ENCODE measurements around the gene HTR3E. TPM values are rescaled to one million over a fixed set of nuclear protein-coding genes. Genes with fewer than 3 reads are reported as not detected.
"Not testable (repeated sequence)": the region's sequence is repeated elsewhere in the genome, so short reads cannot be mapped to it uniquely, and the experiment has no call there.

The HTR3E gene
- total RNA-seq, 1 donor from 2014 or later, result not detected

DNA sequence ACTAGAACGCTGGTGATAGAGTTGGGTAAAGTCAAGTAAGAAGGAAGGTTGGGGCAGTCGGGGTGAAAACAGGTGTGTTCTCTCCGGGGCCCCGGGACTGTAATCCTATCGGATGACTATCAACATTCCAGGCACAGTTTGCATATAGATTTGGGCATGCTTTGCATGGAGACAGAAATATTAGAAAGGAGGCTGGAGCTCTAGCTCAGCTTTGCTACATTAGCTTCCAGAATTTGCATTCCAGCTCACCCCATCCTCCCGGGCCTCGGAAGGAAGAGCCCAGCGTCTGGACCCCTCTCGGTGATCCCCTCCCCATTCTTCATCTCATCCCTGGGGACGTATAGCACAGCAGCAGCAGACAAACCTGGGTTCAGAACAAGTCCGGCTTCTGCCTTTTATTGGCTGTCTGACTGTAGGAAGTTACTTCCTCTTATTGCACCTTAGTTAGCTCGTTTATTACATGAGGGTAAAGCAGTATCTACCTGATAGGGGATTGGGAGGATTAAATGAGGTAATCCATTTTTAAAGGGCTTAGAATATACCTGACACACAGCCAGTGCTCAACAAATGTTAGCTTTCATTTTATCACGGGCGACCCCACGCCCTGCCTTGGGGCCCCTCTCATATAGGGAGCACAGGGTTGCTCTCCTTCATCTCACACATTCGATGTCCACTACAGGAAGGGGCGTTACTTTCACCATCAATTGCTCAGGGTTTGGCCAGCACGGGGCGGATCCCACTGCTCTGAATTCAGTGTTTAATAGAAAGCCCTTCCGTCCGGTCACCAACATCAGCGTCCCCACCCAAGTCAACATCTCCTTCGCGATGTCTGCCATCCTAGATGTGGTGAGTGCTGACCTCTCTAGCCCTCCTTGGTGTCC lies 3.2 kb downstream of the HTR3E start:
- intact Hi-C loops (cut with DNase I), result no loop called here
- no peak for DNase-seq (ENCODE audit: low spot score)
- no peak for ATAC-seq

DNA sequence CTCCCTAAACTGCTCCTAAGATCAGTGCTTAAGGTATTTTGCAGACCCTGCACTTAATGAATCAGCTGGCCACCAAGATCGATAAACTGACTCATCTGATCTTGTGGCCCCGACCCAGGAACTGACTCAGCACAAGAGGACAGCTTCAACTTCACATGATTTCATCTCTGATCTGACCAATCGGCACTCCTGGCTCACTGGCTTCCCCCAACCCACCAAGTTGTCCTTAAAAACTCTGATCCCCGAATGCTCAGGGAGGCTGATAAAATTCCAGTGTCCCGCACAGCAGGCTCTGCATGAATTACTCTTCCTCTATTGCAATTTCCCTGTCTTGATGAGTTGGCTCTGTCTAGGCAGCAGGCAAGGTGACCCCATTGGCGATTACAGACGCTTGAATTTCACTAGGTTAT lies 13.5 kb downstream of the HTR3E start:
- DNase-seq (ENCODE audit: low spot score) (no peak), ATAC-seq (no peak)
- intact Hi-C loops (cut with DNase I), result no loop called here

DNA sequence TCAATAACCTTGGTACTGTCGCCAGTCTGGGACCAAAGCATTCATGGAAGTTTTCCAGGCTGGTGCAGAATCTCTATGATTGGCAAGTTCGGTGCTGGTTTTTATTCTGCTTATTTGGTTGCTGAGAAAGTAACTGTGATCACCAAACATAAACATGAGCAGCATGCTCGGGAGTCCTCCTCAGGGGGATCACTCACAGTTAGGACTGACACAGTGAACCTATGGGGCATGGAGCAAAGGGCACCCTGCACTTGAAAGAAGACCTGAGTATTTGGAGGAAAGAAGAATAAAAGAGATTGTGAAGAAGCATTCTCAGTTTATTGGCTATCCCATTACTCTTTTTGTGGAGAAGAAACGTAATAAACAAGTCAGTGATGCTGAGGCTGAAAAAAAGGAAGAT lies 19.2 kb downstream of the HTR3E start:
- no peak for DNase-seq (ENCODE audit: low spot score)
- no peak for ATAC-seq
- intact Hi-C loops (cut with DNase I), result no loop called here

DNA sequence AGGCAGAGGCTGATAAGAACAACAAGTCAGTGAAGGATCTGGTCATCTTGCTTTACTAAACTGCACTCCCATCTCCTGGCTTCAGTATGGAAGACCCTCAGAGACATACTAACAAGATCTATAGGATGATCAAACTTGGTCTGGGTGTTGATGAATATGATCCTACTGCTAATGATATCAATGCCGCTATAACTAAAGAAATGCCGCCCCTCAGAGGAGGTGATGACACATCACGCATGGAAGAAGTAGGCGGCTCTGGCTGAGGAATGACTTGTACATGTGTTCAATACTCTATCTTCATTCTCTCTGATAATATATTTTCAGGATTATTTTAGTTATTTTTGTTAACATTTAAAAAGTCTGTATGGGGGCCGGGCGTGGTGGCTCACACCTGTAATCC lies 20.8 kb downstream of the HTR3E start:
- no peak for DNase-seq (ENCODE audit: low spot score)
- intact Hi-C loops (cut with DNase I), result no loop called here
- ATAC-seq, result no peak

DNA sequence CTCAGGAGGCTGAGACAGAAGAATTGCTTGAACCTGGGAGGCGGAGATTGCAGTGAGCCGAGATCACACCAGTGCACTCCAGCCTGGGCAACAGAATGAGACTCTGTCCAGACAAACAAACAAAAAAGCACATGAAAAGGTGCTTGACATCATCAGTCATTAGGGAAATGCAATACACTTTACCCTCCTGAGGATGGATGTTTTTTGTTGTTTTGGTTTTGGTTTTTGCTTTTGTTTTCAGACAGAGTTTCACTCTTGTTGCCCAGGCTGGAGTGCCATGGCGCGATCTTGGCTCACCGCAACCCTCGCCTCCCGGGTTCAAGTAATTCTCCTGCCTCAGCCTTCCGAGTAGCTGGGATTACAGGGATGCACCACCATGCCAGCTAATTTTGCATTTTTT lies 24.2 kb downstream of the HTR3E start:
- DNase-seq (ENCODE audit: low spot score); intact Hi-C loops (cut with DNase I); ATAC-seq: not testable (repeated sequence)

DNA sequence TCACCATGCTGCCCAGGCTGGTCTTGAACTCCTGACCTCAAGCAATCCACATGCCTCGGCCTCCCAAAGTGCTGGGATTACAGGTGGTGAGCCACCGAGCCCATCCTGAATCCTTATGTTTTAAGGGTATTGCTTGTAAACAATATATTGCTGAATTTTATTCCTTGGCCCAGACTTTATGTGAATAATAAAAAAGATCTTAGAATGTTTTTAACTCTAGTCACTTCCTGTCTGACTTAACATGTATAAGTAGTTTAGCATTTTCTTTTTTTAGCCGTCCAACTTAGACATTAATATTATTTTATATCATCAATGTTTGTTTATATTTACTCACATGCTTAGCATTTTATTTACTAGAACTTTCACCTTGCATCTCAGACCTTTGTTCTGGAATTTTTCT lies 29.1 kb downstream of the HTR3E start:
- intact Hi-C loops (cut with DNase I), result no loop called here
- ATAC-seq (no peak), DNase-seq (ENCODE audit: low spot score) (no peak)

DNA sequence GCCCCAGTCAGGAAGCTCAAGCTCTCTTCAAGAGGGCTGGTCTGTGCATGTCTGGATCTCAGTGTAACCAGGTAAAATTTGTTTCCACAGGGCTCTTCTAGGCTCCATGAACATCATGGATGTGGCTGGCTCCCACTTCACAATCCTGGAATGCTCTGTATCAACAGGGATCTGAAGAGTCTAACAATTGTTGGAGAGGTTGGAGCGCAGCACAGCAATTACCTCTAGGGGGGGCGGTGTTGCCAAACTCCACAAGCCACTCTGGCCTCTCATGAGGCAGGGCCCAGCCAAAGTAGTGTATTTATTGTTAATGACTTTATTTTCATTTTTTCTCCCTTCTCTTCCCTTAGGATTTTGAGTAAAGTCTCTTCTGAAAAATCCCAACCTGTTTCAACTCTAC lies 32.1 kb downstream of the HTR3E start:
- intact Hi-C loops (cut with DNase I), result no loop called here
- DNase-seq (ENCODE audit: low spot score) (no peak), ATAC-seq (peak; percentile 52)

DNA sequence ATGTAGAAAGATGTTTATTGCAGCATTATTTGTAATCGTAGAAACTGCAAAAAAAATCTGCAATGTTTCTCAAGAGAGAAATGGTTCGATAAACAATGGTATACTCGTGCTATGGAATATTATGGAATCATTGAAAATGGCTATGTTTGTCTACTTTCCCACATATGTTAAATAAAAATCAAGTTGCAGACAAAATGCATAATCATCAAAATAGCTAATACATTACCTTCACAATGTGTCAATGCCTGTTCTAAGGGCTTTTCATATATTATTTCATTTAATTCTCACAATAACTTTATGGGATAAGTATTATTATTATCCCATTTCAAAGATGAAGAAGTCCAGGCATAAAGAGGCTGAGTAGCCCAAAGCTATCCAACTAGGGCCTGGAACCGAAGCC lies 36.1 kb downstream of the HTR3E start:
- no peak for DNase-seq (ENCODE audit: low spot score)
- no peak for ATAC-seq
- intact Hi-C loops (cut with DNase I), result loop anchor here (10.0 kb wide), 1 partner anchor 238 kb away; no protein-coding TSS in a partner anchor

DNA sequence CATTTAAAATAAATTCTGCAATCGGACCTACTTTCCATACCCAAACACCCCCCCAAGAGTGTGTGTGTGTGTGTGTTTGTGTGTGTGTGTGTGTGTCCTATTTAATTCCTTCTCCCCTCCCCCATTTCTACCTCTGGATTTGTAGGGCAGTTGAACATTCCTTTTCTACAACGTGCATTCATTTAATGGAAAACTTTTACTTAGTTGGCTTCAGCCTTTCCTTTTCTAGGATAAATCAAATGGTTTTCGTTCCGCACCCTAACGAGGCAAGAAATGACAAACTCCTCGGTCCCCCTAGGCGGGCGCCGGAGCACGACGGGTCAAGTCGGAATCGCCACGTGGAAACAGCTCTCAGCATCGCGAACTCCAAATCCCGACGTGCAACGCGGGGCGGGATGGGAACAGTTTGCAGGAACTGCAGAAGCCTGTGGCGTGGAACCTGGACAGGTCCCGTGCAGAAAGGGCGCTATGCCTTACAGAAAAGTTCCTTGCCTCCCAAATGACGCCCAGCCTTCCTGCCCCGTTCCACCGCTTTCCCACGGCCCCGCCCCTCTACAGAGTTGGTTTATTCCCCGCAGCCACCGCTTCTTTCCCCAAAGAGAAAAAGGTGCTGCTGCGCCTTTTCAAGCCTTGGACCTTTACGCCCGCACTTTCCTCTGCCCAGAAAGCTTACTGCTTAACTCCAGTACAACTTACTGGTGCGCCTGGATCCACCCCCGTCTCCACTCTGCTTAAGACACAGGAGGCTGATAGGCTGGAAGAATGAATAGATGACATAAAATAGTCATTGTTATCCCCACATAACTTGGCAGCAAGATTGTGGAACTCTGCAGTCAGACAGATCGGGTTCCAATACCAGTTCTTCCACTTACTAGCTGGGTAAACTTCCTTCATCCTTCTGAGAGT lies 37.2 kb downstream of the HTR3E start:
- ATAC-seq, result peak; percentile 90
- peak; percentile 87 for DNase-seq (ENCODE audit: low spot score)
- intact Hi-C loops (cut with DNase I), result loop anchor here (10.0 kb wide), 1 partner anchor 239 kb away; no protein-coding TSS in a partner anchor

DNA sequence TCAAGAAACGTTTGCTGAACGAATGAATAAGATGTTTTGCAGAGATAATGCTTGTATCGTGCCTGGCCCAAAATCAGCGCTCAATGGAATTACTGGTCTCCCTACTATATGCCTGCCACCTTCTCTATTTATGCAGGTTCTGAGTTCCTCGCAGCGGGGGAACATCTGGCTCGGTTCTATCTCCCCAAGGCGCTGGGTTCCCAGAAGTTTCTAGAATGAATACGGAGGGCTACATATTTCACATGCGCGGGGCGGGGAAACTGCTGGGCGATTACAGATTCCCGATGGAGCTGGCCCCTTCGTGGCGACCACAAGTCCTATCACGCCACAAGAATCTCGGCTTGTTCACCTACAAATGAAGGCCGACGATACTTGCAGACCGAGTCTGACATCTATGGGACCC lies 37.9 kb downstream of the HTR3E start:
- intact Hi-C loops (cut with DNase I), result loop anchor here (10.0 kb wide), 1 partner anchor 240 kb away; no protein-coding TSS in a partner anchor
- DNase-seq (ENCODE audit: low spot score) (no peak), ATAC-seq (peak; percentile 41)

DNA sequence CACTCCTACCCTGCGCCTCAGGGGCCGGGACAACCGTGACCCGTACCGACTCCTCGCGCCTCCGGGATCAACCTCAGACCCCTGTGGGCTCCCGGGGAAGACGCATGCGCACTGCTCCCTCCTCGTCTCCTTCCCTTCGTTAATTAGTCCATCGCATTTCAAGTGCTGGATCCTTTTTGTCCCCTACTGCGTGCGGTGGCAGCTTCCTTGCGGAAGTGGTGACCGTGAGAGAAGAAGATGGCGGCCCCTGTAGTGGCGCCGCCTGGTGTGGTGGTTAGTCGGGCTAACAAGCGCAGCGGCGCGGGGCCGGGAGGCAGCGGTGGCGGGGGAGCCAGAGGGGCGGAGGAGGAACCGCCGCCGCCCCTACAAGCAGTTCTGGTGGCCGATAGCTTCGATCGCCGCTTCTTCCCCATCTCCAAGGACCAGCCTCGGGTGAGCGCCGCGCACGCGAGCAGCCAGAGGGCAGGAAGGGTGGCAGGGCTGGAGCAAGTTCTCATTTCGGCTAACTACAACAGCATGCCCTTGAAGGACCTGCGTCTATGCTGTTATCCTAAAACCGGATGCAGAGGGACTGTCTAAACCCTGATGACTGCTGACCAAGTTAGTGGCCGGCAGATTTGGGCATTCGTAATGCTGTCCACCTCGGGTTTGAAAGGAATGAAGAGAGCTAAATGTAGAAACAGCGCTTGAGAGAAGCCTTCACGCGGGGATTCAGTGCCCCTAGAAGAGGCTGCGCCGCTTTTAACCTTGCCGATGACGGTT lies 38.5 kb downstream of the HTR3E start, which contains the start of gene EIF2B5:
Gene EIF2B5 (plus strand): TSS at position 210 of the 762 bp plus-strand sequence. CDS start 28 bp downstream, at position 238.
- ATAC-seq (peak; percentile 97), DNase-seq (ENCODE audit: low spot score) (peak; percentile 92)

DNA sequence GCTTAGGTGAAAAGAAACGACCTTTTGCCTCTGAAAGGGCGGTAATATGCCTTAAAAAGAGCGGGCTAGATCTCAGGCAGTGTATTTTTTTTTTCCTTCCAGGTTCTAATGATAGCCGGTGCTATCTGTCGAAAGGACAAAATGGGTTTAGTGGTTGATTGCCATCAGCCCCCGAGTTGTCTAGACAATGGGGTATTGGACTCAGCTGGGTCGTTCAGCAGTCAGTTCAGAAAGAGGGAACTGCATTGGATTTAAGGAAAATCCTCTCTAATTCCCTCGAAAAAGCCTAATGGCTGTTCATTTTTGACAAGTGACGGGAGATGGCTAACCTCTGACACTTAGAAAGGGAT lies 39.0 kb downstream of the HTR3E start:
- intact Hi-C loops (cut with DNase I), result loop anchor here (10.0 kb wide), 1 partner anchor 241 kb away; no protein-coding TSS in a partner anchor
- ATAC-seq (no peak), DNase-seq (ENCODE audit: low spot score) (no peak)

More for the DNA sequence above, 38.5 kb downstream of the HTR3E start, which contains the start of gene EIF2B5:
- intact Hi-C loops (cut with DNase I), result loop anchor here (10.0 kb wide), 1 partner anchor 241 kb away; no protein-coding TSS in a partner anchor

DNA sequence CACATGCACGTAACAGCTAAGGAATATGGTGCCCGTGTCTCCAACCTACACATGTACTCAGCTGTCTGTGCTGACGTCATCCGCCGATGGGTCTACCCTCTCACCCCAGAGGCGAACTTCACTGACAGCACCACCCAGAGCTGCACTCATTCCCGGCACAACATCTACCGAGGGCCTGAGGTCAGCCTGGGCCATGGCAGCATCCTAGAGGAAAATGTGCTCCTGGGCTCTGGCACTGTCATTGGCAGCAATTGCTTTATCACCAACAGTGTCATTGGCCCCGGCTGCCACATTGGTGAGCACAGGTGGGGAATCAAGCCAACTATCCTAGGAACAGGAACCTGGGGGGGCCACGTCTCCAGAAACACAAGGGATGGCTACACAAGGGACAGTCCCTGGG lies 43.6 kb downstream of the HTR3E start:
- ATAC-seq, result no peak
- intact Hi-C loops (cut with DNase I), result no loop called here
- peak; percentile 54 for DNase-seq (ENCODE audit: low spot score)

DNA sequence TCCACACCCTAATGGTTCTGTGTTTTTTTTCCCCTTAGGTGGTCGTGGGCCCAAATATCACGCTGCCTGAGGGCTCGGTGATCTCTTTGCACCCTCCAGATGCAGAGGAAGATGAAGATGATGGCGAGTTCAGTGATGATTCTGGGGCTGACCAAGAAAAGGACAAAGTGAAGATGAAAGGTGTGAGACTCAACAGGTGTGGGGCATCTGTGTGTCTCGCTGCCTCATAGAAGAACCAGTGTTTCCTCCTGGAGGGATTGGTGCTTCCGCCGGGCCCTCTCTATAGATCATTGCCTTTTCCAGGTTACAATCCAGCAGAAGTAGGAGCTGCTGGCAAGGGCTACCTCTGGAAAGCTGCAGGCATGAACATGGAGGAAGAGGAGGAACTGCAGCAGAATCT lies 45.3 kb downstream of the HTR3E start:
- DNase-seq (ENCODE audit: low spot score) (peak; percentile 10), ATAC-seq (no peak)
- intact Hi-C loops (cut with DNase I), result no loop called here

DNA sequence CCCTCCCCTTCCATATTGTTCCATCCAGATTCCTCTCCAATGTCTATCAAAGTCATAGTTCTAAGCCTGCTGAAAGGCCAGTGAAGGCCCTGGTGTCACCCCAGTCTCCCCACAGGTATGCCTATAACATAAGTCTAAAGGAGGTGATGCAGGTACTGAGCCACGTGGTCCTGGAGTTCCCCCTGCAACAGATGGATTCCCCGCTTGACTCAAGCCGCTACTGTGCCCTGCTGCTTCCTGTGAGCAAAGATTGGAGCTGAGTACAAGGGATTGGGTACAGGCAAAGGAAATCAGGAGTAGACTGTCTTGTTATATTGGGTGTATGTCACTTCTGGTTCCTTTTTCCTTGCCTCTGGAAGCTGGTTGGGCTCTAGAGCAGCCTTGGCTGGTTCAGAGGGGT lies 46.5 kb downstream of the HTR3E start:
- DNase-seq (ENCODE audit: low spot score) (peak; percentile 12), ATAC-seq (no peak)
- intact Hi-C loops (cut with DNase I), result no loop called here

DNA sequence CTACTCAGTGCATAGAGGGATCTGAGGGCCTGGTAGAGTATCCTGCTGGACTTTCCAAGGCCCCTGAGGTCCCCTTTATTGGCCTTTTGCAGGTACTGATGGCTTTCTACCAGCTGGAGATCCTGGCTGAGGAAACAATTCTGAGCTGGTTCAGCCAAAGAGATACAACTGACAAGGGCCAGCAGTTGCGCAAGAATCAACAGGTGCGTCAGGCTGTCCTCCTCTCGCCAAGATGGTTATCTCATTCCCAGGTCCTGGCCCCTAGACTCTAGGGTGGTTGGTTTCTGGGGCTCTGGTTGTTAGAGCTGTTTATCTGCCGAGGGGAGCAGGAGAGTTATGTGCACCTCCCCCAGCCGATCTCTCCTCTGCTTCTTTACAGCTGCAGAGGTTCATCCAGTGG lies 47.6 kb downstream of the HTR3E start:
- no peak for ATAC-seq
- intact Hi-C loops (cut with DNase I), result no loop called here
- no peak for DNase-seq (ENCODE audit: low spot score)

DNA sequence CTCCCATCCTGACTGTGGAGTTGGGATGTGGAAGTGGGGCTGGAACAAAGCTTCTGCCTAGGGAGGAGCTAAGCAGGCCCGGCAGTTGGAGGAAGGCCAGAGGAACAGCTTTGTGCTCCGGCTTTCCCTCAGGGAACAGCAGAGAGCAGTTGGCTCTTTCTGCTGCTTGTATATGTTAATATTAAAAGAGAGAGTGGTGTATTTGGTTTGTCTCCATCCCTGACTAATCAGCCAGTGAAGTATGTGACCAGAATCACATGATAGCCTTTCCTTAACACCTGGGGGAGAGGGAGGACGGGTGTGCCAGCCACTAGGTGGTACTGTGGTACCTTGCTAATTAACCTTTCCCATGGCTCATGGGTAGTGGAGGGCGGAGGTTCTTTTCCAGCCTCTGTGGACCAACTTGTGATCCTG lies 48.3 kb downstream of the HTR3E start:
- ATAC-seq, result peak; percentile 47
- intact Hi-C loops (cut with DNase I), result no loop called here

DNA sequence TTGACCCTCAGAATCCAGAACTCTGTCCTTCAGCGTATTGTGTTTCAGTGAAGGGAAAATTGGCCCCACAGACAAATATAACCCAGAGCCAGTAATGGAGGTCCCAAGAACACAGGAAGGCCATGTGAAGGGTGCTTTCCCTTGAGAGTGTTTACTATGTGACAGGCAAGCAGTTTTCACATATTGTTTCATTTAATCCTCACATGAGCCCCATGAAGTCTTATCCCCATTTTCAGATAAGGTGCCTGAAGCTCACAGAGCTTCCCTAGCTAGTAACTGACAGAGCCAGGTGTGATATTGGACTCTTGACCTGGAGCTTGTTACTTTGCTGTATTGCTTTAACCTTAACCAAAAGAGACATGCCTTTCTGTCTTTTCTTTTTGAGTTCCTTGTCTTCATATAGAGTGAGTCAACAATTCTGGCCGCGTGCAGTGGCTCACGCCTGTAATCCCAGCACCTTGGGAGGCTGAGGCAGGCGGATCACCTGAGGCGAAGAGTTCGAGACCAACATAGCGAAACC lies 48.9 kb downstream of the HTR3E start:
- intact Hi-C loops (cut with DNase I), result no loop called here
- ATAC-seq, result no peak
- no peak for DNase-seq (ENCODE audit: low spot score)

More for the DNA sequence above, 48.3 kb downstream of the HTR3E start:
- no peak for DNase-seq (ENCODE audit: low spot score)

DNA sequence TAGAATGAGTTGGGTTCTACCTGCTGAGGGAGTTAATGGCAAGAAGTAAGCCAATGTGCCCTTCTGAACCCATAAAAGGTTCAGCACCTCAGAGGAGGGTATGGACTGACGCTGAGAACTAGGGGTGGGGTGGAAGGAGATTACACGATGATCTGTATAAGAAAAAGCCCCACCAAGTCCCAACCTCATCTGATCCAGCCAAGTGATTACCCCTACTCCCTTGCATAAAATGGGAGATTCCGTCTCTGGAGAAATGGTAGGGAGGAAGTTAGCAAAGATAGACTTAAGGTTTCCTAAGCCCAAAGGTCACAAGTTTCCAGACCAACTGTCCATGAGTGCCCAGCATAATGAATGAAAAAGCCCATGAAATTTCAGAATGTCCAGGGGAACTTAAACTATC lies 51.2 kb downstream of the HTR3E start:
- DNase-seq (ENCODE audit: low spot score) (no peak), ATAC-seq (no peak)
- intact Hi-C loops (cut with DNase I), result no loop called here
